Activated B cell treated with CpG ODN at 0.5 μM for 24 hours (primary cell): Measurements from ENCODE around the gene TMEM184B. TPM values are rescaled to one million over a fixed set of nuclear protein-coding genes. Genes with fewer than 3 reads are reported as not detected.

ENCODE experiments used
- ATAC-seq: fragments of 200-7000 bp; cut with Tn5 transposase; one replicate; pipeline ENCODE4 v1.10.0; 2021; ENCODE audit warnings: low read depth, mild to moderate bottlenecking, moderate library complexity
- CTCF ChIA-PET: fragments of 350-600 bp; sonication (Branson Sonifier 250); formaldehyde crosslinking; loops from one replicate; lab custom pipeline; 2021; ENCODE audit warnings: antibody characterized with exemption; lab: Charles Lee
- POLR2A ChIA-PET: fragments of 350-600 bp; sonication (Branson Sonifier 250); formaldehyde crosslinking; loops from one replicate; lab custom pipeline; 2021; ENCODE audit warnings: antibody characterized with exemption; lab: Charles Lee
- DNase-seq: peaks from one replicate; pipeline ENCODE4 v3.0.0; 2022
- H3K27ac Mint-ChIP-seq: one replicate; pipeline ENCODE4 v1.8.0; 2020; ENCODE audit warnings: mixed read lengths
- H3K27me3 Mint-ChIP-seq: one replicate; pipeline ENCODE4 v1.8.0; 2021; ENCODE audit warnings: mixed read lengths
- H3K36me3 Mint-ChIP-seq: one replicate; pipeline ENCODE4 v1.8.0; 2021; ENCODE audit warnings: low read depth, mixed read lengths
- H3K4me1 Mint-ChIP-seq: one replicate; pipeline ENCODE4 v1.8.0; 2021; ENCODE audit warnings: mixed read lengths
- H3K4me3 Mint-ChIP-seq: one replicate; pipeline ENCODE4 v1.8.0; 2020; ENCODE audit warnings: mild to moderate bottlenecking, mixed read lengths
- H3K9me3 Mint-ChIP-seq: one replicate; pipeline ENCODE4 v1.8.0; 2020; ENCODE audit warnings: mixed read lengths
- intact Hi-C: fragments of 100-400 bp; cut with micrococcal nuclease; formaldehyde crosslinking; loops from one replicate; pipeline ENCODE4 v1.15.1; 2024
- total RNA-seq: library from RNA; stranded (reverse); gene quantifications from 2 replicates; pipeline ENCODE4 v1.2.3, GENCODE V29; 2022
- TF ChIP-seq, protein P1 (sequence below): fragments of 200-600 bp; IDR thresholded peaks from one replicate; pipeline ENCODE4 v1.8.0; 2022; ENCODE audit warnings: antibody characterized with exemption, mild to moderate bottlenecking

TMEM184B gene
- total RNA-seq, 1 donor from 2014 or later = 24.0 TPM

DNA sequence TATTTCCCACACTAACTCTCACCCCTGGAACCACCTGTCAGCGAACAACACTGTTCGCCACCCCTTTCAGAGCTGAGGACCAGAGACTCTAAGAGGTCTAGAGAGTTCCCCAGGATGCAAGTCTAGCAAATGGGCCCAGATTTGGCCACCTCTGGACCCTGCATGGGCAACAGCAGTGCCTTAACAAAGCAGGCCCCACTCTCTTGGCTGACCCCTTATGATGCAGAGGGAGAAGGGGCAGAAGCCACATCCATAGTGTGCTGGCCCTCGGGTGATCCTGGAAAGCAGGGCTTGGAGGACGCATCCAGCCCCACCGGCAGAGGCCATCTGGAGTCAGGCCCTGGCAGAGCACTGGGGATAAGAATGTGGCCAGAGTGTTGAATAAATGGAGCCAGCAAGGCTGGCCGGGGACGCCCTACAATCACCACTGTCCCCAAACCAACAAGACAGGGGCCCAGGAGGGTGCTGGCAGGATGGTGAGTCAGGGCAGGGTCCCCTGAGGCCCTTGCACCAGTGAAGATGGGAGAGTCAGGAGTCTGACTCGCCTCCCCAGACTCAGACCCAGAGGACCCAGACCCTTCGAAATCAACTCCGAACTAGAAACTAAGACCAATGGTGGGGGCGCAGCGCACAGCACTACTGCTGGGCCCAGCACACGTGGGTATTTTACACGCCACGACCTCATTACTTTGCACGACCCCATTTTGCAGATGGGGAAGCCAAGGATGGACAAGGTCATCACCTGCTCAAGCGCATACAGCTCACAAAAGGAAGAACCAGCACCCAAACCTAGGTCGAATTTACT is 37.9 kb upstream of the TMEM184B start:
- POLR2A ChIA-PET = interaction anchor here (0.7 to 1.3 kb wide), 3 partner anchors 41 to 63 kb away, joined by 3 read pairs; no protein-coding TSS in a partner anchor
- peaks cover 82% of the 10 kb centered on the region for H3K4me1 Mint-ChIP-seq
- peak; percentile 45 for ATAC-seq
- CTCF ChIA-PET = no interaction called here
- peak; percentile 32 for DNase-seq
- TF ChIP-seq, protein P1, sequence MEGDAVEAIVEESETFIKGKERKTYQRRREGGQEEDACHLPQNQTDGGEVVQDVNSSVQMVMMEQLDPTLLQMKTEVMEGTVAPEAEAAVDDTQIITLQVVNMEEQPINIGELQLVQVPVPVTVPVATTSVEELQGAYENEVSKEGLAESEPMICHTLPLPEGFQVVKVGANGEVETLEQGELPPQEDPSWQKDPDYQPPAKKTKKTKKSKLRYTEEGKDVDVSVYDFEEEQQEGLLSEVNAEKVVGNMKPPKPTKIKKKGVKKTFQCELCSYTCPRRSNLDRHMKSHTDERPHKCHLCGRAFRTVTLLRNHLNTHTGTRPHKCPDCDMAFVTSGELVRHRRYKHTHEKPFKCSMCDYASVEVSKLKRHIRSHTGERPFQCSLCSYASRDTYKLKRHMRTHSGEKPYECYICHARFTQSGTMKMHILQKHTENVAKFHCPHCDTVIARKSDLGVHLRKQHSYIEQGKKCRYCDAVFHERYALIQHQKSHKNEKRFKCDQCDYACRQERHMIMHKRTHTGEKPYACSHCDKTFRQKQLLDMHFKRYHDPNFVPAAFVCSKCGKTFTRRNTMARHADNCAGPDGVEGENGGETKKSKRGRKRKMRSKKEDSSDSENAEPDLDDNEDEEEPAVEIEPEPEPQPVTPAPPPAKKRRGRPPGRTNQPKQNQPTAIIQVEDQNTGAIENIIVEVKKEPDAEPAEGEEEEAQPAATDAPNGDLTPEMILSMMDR = no peak
- peaks cover 16% of the 10 kb centered on the region for H3K36me3 Mint-ChIP-seq
- intact Hi-C loops = loop anchor here (2.0 kb wide), 1 partner anchor 42 kb away; no protein-coding TSS in a partner anchor
- H3K27me3 Mint-ChIP-seq = no peaks in the 10 kb centered on the region
- no peaks in the 10 kb centered on the region for H3K9me3 Mint-ChIP-seq
- H3K27ac Mint-ChIP-seq = peak overlapping the region; percentile 89
- H3K4me3 Mint-ChIP-seq = peak overlapping the region; percentile 64

DNA sequence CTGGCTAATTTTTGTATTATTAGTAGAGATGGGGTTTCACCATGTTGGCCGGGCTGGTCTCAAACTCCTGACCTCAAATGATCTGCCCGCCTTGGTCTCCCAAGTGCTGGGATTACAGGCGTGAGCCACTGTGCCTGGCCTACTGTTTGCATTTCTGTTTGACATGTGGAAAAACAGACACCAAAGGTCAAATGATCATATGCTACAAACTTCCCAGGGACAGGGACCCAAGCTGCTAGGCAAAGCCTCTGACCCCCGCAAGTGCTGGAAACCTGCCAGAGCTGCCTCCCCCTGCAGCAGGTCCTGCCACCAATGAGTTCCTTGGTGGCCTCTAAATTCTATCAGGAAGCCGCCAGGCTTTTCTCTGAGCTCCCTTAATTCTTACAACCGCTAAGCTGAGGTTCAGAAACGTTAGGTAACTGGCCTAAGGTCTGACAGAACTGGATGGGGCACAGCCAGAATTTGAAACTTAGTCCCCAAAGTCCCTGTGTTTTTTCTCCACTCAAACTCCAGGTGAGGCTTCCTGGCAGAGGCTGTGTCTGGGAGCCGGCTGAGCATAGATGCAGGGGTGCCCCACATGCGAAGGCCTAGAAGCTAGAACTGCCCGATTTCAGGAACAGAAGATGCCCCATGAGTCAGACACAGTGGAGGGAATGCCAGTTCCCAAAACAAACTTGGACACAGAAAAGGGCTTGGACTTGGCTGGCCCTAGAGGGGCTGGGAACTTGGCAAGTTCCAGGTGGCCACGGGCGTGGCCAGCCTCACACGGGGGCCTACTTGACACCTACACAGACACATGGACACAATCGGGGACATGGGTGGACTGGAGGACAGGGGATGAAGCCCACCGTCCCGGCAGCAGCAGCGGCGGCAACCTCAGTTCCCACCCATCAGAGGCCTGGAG is 37.1 kb upstream of the TMEM184B start:
- Mint-ChIP-seq H3K36me3 (peaks cover 18% of the 10 kb centered on the region), H3K27ac (peak overlapping the region; percentile 89), H3K4me1 (peaks cover 81% of the 10 kb centered on the region), H3K27me3 (no peaks in the 10 kb centered on the region), H3K4me3 (no peak overlapping the region), H3K9me3 (no peaks in the 10 kb centered on the region)
- TF ChIP-seq, protein P1 = no peak
- ChIA-PET POLR2A (interaction anchor here (0.9 kb wide), 1 partner anchor 64 kb away, joined by 3 read pairs; no protein-coding TSS in a partner anchor), CTCF (no interaction called here)
- ATAC-seq (no peak), DNase-seq (no peak)
- intact Hi-C loops = loop anchor here (2.0 kb wide), 1 partner anchor 43 kb away; no protein-coding TSS in a partner anchor

DNA sequence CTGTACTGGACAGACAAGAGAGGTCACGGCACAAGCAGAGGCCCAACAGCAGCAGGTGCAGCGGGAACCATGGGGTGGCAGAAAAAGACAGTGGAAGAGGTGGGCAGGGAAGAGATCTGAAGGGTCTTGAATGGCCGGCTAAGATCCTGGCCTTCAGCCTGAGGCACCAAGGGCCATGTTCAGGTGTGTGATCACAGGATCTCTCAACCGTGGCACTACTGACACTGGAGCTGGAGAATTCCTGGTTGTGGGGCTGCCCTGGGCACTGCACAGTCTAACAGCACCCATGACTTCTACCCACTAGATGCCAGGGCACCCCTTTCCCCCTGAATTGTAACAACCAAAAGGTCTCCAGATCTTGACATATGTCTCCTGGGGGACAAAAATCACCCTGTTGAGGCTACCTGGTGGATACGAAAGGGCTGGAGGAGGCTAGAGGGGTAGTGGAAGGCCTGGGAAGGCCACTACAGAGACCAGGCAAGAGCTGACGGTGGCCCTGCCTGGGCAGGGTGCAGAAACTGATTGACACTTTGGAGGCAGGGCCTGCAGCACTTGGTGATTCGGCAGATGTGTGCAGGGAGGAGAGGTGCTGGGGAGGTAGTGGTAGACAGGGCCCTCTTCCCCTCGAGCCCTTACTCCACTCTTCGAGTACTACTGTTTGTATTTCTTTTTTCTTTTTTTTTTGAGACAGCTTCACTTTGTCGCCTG is 36.1 kb upstream of the TMEM184B start:
- intact Hi-C loops = no loop called here
- ChIA-PET CTCF (no interaction called here), POLR2A (no interaction called here)
- ATAC-seq (no peak), DNase-seq (no peak)
- Mint-ChIP-seq H3K36me3 (peaks cover 20% of the 10 kb centered on the region), H3K27me3 (no peaks in the 10 kb centered on the region), H3K4me3 (no peak overlapping the region), H3K27ac (peak overlapping the region; percentile 73), H3K9me3 (no peaks in the 10 kb centered on the region), H3K4me1 (peaks cover 78% of the 10 kb centered on the region)
- TF ChIP-seq, protein P1 = no peak

DNA sequence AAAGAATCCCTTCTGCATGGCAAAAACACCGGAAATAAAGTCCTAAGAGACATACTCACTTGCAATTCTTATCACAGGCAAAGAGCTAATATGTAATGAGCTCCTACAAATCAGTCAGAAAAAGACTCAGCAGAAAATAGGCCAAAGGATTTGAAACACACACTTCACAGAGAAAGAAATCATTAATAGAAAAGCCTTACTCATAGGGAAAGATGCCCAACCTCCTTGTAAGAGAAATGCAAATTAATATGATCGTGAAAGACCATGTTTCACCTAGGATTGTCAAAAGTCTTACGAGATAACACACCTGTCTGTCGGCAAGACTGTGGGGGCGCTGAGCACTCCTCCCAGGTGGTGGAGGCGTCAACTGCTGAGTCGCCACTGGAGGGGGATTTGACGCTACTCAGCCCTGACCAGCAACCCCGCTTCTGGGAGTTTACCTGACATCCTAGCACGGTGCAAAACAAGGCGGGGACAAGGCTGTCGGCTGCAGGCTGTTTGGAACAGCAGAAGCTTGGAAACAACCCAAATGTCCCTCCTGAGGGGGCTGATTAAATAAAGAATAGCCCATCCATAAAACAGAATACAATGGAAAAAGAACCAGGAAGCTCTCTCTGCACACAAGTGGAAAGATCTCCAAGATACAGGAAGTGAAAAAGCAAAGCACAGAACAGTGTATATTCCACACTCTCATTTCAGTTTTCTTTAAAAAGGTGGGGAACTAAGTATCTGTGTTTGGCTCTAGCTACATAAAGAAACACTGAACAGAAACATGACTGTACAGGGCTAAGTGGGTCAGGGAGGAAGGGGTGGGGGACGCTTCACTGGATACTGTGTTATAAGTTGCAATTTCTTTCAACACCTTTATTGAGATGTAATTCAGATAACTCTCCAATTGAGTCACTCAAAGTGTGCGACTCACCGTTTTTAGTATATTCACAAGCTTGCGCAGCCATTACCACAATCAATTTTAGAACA is 33.0 kb upstream of the TMEM184B start:
- Mint-ChIP-seq H3K36me3 (peaks cover 33% of the 10 kb centered on the region), H3K9me3 (no peaks in the 10 kb centered on the region), H3K27ac (peak overlapping the region; percentile 88), H3K27me3 (no peaks in the 10 kb centered on the region), H3K4me3 (peak overlapping the region; percentile 70), H3K4me1 (peaks cover 49% of the 10 kb centered on the region)
- TF ChIP-seq, protein P1 = no peak
- CTCF ChIA-PET = interaction anchor here (0.6 to 1.6 kb wide), 4 partner anchors 10 to 266 kb away, joined by 3 to 5 read pairs (median 4); no protein-coding TSS in a partner anchor
- DNase-seq (peak; percentile 44), ATAC-seq (peak; percentile 78)
- intact Hi-C loops = loop anchor here (1.0 to 2.0 kb wide), 2 partner anchors 12 to 45 kb away; partner anchors contain the start of gene CSNK1E
- POLR2A ChIA-PET = interaction anchor here (0.6 to 2.9 kb wide), 15 partner anchors 9 to 1779 kb away, joined by 3 to 32 read pairs (median 5); partner anchors contain the start of genes CSNK1E, PICK1 and TMEM184B
